MCF 10A (cell line): ENCODE results near the gene HIVEP2. TPM values are rescaled to one million over a fixed set of nuclear protein-coding genes. Genes with fewer than 3 reads are reported as not detected.
A peak's percentile ranks its signal among the peaks of the same experiment; 100 is the strongest.

Source experiments
- BruUV-seq: library from RNA; stranded (reverse); fragments of 400-500 nt; replicated peaks from 2 replicates; lab custom pipeline; 2021; lab: Mats Ljungman, UMichigan
- CTCF ChIA-PET: fragments of 300-600 bp; sonication (Branson Sonifier 250); formaldehyde crosslinking; extraction: SDS; loops from one replicate; lab custom pipeline; 2021; ENCODE audit warnings: antibody characterized with exemption, inconsistent platforms; lab: Yijun Ruan, JAX
- POLR2A ChIA-PET: fragments of 300-600, 350-650 bp; sonication (Branson Sonifier 250); formaldehyde crosslinking; extraction: SDS; loops from one replicate; lab custom pipeline; 2020; ENCODE audit warnings: antibody characterized with exemption, inconsistent platforms; lab: Yijun Ruan, JAX
- DNase-seq: peaks from one replicate; pipeline ENCODE4 v3.0.0-alpha.2; 2018; ENCODE audit not compliant: unreplicated experiment
- H3K27ac Mint-ChIP-seq: one replicate; pipeline ENCODE4 v1.8.0; 2022; ENCODE audit warnings: mild to moderate bottlenecking, low read depth, mixed read lengths; ENCODE audit not compliant: unreplicated experiment
- H3K27me3 Mint-ChIP-seq: one replicate; pipeline ENCODE4 v1.8.0; 2022; ENCODE audit warnings: mixed read lengths; ENCODE audit not compliant: insufficient read depth, unreplicated experiment
- H3K36me3 Mint-ChIP-seq: one replicate; pipeline ENCODE4 v1.8.0; 2022; ENCODE audit warnings: mild to moderate bottlenecking, moderate library complexity, mixed read lengths; ENCODE audit not compliant: insufficient read depth, unreplicated experiment
- H3K4me1 Mint-ChIP-seq: one replicate; pipeline ENCODE4 v1.8.0; 2022; ENCODE audit warnings: mixed read lengths; ENCODE audit not compliant: insufficient read depth, unreplicated experiment
- H3K4me3 Mint-ChIP-seq: one replicate; pipeline ENCODE4 v1.8.0; 2022; ENCODE audit warnings: mild to moderate bottlenecking, moderate library complexity, mixed read lengths; ENCODE audit not compliant: unreplicated experiment
- H3K9me3 Mint-ChIP-seq: one replicate; pipeline ENCODE4 v1.8.0; 2022; ENCODE audit warnings: mixed read lengths; ENCODE audit not compliant: unreplicated experiment
- CTCF ChIP-seq: fragments of 200-600 bp; IDR thresholded peaks from one replicate; pipeline ENCODE4 v1.8.0; 2022; ENCODE audit warnings: antibody characterized with exemption, mild to moderate bottlenecking; ENCODE audit not compliant: unreplicated experiment
- intact Hi-C: fragments of 100-400 bp; cut with micrococcal nuclease; formaldehyde crosslinking; loops from 2 replicates; pipeline ENCODE4 v1.14.1; 2022
- total RNA-seq: library from RNA; stranded (reverse); gene quantifications from 2 replicates; pipeline ENCODE4 v1.2.3, GENCODE V29; 2022

HIVEP2 gene
- total RNA-seq, 1 experiment from 2014 or later, result 23.6 TPM

DNA sequence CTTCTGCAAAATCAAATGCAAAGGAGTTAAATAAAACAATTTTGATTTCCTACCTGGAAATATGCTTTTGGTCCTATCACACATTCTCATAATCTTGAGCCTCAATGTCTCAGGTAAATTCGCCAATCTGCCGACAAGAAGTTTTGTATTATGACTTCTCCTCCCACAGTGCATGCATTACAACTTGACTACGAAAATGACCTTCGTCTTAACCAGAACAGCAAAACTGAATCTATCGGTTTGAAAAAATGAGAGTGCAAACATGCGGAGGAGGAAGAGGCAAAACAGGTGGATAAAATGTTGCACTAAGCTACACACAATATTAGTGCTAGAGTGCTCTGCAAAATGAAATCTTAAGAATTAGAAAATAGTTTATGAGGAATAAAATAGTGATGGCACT, 43.4 kb downstream of the HIVEP2 start:
- CTCF ChIA-PET, result no interaction called here
- Mint-ChIP-seq H3K4me1 (peaks cover 28% of the 10 kb centered on the region), H3K4me3 (no peak overlapping the region), H3K9me3 (no peaks in the 10 kb centered on the region), H3K36me3 (no peaks in the 10 kb centered on the region), H3K27me3 (no peaks in the 10 kb centered on the region), H3K27ac (peak overlapping the region; percentile 91)
- no TSS peak for BruUV-seq
- POLR2A ChIA-PET, result interaction anchor here (0.6 to 1.5 kb wide), 3 partner anchors 44 to 75 kb away, joined by 3 to 4 read pairs (median 4); partner anchors contain the start of gene HIVEP2
- TF ChIP-seq CTCF, result no peak
- intact Hi-C loops, result loop anchor here (1.0 kb wide), 2 partner anchors 16 to 45 kb away; no protein-coding TSS in a partner anchor
- DNase-seq, result no peak

- Mint-ChIP-seq H3K27me3 (no peaks in the 10 kb centered on the region), H3K9me3 (peaks cover 7% of the 10 kb centered on the region), H3K4me1 (peaks cover 27% of the 10 kb centered on the region), H3K27ac (no peak overlapping the region), H3K4me3 (no peak overlapping the region), H3K36me3 (no peaks in the 10 kb centered on the region)
- POLR2A ChIA-PET, result interaction anchor here (1.0 to 1.2 kb wide), 2 partner anchors 10 to 45 kb away, joined by 4 read pairs; partner anchors contain the start of gene HIVEP2
- CTCF ChIA-PET, result no interaction called here
- intact Hi-C loops, result no loop called here
- TF ChIP-seq CTCF, result no peak
- BruUV-seq, result no TSS peak
- no peak for DNase-seq
These were observed 44.6 kb downstream of the HIVEP2 start for GRCh38 chr6:142900227-142900971.

GRCh38 chr6:142898927-142899895, 45.8 kb downstream of the HIVEP2 start:
- BruUV-seq, result no TSS peak
- no peak for DNase-seq
- CTCF ChIA-PET, result no interaction called here

More at GRCh38 chr6:142898927-142899895, 45.8 kb downstream of the HIVEP2 start:
- H3K27ac Mint-ChIP-seq, result no peak overlapping the region
- intact Hi-C loops, result no loop called here
- no peaks in the 10 kb centered on the region for H3K27me3 Mint-ChIP-seq
- no peak overlapping the region for H3K4me3 Mint-ChIP-seq
- peaks cover 7% of the 10 kb centered on the region for H3K9me3 Mint-ChIP-seq
- no peak for TF ChIP-seq CTCF
- POLR2A ChIA-PET, result no interaction called here
- peaks cover 27% of the 10 kb centered on the region for H3K4me1 Mint-ChIP-seq
- no peaks in the 10 kb centered on the region for H3K36me3 Mint-ChIP-seq
